Fibroblast of mammary gland (primary cell): ENCODE data around the gene MAPKAP1.
A peak's percentile ranks its signal among the peaks of the same experiment; 100 is the strongest.

Experiments used
- DNase-seq: peaks from one replicate; pipeline ENCODE4 v3.0.0-alpha.2; 2010; ENCODE audit warnings: low read depth
- H3K4me3 ChIP-seq: 2 replicates; pipeline ENCODE4 v1.5.1; 2011; ENCODE audit warnings: low read depth, mild to moderate bottlenecking, low read length, moderate library complexity; ENCODE audit not compliant: control insufficient read depth
- CTCF ChIP-seq: conservative IDR thresholded peaks from 2 replicates; pipeline ENCODE4 v1.5.1; 2011; ENCODE audit warnings: low read depth, low read length, inconsistent platforms; ENCODE audit not compliant: control insufficient read depth, insufficient read depth

Gene MAPKAP1

GRCh38 chr9:125477089-125477544 is 229.9 kb downstream of the MAPKAP1 start:
- H3K4me3 ChIP-seq, result no peak overlapping the region
- TF ChIP-seq CTCF, result no peak
- DNase-seq, result no peak

- no peak for TF ChIP-seq CTCF
- no peak overlapping the region for H3K4me3 ChIP-seq
- DNase-seq, result no peak
Observed at GRCh38 chr9:125476645-125477044, 230.4 kb downstream of the MAPKAP1 start.

GRCh38 chr9:125475385-125475784 is 231.6 kb downstream of the MAPKAP1 start:
- DNase-seq, result no peak
- H3K4me3 ChIP-seq, result no peak overlapping the region
- no peak for TF ChIP-seq CTCF

DNA sequence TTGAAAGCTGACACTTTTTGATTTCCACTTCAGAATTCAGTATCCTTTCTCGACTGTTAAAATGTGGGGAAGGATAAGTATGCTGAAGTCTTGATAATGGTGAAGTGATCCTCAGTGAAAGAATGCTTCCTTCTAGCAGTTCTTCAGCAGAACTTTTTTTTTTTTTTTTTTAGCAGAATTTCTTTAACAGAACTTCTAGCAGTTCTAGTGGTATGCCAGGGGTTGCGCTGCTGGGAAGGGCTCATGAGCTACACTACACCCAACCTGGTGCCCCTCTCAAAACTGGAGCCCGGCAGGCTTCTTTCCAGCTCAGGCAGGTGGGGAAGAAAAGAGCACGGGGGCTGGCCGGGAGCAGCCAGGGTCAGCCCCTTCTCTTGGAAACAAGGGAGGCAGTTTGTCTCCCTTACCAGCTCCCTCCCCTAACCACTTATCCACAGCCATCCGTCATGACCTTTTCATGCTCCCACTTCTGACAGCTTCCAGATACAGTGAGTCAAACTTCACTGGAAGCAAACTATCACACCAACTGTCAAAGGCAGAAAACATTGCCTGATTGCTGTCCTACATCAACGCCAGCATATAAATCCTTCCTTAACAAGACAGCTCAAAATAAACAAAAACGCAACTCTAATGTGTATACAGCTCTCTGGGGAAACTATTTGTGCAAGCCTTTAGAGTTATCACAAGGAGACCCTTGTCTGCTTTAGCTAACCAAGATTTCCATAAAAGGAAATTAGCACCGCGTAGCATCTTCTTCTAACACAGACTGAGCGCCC is 233.9 kb downstream of the MAPKAP1 start:
- H3K4me3 ChIP-seq, result no peak overlapping the region
- TF ChIP-seq CTCF, result no peak
- peak; percentile 75 for DNase-seq

- no peak overlapping the region for H3K4me3 ChIP-seq
- TF ChIP-seq CTCF, result no peak
- no peak for DNase-seq
Observed at GRCh38 chr9:125472562-125472925, 234.5 kb downstream of the MAPKAP1 start.

GRCh38 chr9:125470767-125471580 is 236.0 kb downstream of the MAPKAP1 start:
- no peak for TF ChIP-seq CTCF
- no peak overlapping the region for H3K4me3 ChIP-seq
- no peak for DNase-seq
